GF-D8 (cell line): ENCODE data around the gene ALDH16A1.
A peak's percentile ranks its signal among the peaks of the same experiment; 100 is the strongest.
"Not testable (repeated sequence)": the region's sequence is repeated elsewhere in the genome, so short reads cannot be mapped to it uniquely, and the experiment has no call there.

Experiments used
- DNase-seq: peaks from one replicate; lab custom pipeline; 2025; lab: John Stamatoyannopoulos, UW

The ALDH16A1 gene

DNA sequence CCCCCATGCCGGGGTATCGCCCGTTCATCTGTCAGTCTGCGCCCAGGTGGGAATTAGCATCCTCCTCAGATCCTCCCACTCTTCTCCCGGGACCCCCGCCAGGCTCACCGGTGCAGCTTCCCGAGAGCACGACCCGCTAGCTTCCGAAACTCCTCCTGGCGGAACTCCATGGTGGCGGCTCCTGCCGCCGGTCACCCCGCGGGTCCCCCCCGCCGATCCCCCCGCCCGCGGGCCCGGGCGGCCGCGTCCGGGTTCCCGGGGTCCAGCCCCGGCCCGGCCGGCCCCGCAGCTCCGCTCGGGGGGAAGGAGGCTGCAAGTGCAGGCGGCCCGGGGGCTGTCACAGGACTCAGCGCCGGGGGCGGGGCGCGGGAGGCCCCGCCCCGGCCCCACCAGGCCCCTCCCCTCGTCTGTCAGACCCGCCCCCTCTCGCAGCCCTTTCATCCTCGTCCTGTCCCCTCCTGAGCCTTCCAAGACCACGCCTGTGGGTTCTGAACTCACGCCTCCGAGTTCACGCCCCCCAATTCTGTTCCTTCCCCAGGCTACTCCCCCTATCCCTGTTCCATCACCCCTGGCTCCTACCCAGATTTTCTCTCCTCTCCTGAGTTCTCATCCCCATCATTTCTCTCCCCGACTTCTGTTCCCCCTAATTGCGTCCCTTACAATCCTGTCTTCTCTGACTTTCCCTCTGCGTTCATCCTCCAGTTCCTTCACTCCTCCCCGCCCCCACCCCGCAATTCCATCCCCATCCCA is 11.6 kb upstream of the ALDH16A1 start, which contains the start of gene SLC17A7:
SLC17A7 (minus strand) TSS at position 318 of the 750 bp plus-strand sequence; CDS start at position 170, 148 bp downstream.
- DNase-seq: no peak

DNA sequence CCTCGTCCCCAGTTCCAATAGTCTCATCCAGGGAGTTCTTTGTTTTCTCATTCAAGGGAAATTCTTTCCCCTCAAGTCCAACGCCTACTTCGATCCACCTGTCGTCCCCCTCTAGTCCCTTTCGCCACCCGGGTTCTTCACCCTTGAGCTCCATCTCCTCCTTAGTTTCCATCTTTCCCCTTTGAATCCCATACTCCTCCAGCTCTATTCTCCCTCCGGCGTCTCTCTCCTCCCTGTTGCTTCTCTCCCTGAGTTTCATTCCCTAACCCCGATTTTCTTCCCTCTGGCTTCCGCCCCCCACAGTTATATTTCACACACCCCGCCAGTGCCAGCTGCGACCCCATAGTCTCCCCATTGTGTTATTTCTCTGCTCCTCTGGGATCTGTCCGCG is 11.1 kb upstream of the ALDH16A1 start:
- no peak for DNase-seq

- no peak for DNase-seq
Observed at GRCh38 chr19:49442354-49442753, 10.7 kb upstream of the ALDH16A1 start.

- peak; percentile 9 for DNase-seq
Observed at GRCh38 chr19:49442771-49443365, 10.2 kb upstream of the ALDH16A1 start.

- DNase-seq: peak; percentile 80
Observed at GRCh38 chr19:49443366-49444099, 9.5 kb upstream of the ALDH16A1 start.

DNA sequence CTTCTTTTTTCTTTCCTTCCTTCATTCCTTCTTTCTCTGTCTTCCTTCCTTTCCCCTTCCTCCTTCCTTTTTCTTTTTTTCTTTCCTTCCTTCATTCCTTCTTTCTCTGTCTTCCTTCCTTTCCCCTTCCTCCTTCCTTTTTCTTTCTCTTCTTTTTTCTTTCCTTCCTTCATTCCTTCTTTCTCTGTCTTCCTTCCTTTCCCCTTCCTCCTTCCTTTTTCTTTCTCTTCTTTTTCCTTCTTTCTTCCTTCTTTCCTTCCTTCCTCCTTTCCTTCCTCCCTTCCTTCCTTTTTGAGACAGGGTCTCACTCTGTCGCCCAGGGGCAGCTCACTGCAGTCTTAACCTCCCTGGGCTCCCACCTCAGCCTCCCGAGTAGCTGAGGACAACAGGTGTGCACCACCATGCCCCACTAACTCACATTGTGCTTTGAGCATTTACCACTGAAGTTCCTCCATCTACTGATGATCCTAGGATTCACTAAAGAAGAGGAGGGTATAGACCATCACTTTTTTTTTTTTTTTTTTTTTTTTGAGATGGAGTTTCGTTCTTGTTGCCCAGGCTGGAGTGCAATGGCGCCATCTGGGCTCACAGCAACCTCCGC is 8.8 kb upstream of the ALDH16A1 start:
- DNase-seq: not testable (repeated sequence)

DNA sequence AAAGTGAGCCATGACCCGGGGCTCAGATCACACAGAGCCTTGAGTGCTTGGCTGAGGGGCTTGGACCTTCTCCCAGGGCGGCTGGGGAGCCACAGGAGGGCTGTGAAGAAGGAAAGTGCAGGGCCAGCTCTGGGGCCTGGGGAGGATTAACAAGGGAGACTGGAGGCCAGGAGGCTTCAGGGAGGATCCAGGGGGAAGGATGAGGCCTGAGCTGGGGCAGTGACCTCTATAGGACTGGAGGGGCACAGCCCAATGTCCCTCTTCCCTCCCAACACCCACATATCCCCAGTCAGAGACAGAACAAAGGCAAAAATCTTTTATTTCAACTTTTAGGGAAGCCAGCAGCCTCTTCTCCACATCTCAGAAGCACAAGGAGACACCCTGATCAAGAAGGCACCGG is 7.0 kb upstream of the ALDH16A1 start:
- DNase-seq: no peak

GRCh38 chr19:49447485-49448431 is 5.3 kb upstream of the ALDH16A1 start:
- DNase-seq: no peak

DNA sequence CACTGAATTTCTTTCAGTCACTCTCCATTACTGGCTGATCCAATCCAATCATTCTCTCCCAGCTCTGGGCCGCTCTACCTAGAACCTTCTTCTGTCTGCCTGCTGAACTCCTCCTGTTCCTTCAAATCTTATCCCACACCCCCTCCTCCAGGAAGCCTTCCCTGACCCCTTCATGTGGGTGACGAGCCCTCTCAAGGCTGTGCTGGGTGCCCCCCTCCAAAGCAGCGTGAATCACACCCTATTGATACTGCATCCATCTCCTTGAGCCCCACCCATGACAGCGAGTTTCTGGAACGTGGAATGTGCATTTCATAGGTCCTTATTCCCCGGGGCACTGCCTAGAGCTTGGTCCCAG is 4.6 kb upstream of the ALDH16A1 start:
- DNase-seq: no peak

GRCh38 chr19:49450405-49450804 is 2.6 kb upstream of the ALDH16A1 start:
- no peak for DNase-seq

GRCh38 chr19:49451430-49452181 is 1.4 kb upstream of the ALDH16A1 start, which contains the start of gene PIH1D1:
Gene PIH1D1 (minus strand): TSS chr19:49451814. CDS start chr19:49451574, 240 bp downstream.
- peak; percentile 99 for DNase-seq

DNA sequence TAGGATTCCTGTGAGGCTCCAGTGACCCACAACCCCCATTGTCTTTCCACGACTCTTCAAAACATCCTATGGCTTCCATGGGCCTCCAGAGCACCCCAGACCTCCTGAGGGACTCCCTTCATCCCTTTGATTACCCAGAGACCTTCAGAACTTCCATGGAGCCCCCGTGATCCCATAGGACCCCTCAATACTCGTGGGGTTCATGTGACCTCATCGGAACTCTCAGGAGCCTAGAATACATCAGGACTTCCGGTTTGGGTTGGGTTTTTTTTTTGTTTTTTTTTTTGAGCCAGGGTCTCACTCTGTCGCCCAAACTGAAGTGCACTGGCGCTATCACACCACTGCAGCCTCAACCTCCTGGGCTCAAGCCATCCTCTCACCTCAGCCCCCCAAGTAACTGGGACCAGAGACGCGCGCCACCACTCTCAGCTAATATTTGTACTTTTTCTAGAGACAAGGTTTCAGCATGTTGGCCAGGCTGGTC is 774 bp downstream of the ALDH16A1 start:
- no peak for DNase-seq

GRCh38 chr19:49455773-49456172 is 2.7 kb downstream of the ALDH16A1 start:
- DNase-seq: no peak

GRCh38 chr19:49456326-49456725 is 3.3 kb downstream of the ALDH16A1 start:
- no peak for DNase-seq

DNA sequence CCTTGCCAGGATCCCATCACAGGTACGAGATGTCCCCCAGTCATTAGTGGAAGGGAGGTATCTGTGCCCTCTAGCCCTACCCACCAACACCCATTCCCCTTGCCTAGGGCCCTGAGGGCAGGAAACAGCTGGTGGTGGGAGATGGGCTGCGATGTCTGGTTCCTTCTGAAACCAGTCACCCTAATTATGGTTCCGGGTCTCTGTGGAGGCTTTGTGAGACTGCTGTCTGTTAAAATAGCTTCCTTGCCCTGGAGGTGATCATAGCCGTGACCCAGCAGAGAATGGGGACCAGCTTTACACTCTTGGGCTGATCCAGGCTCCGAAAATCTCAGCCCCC is 5.5 kb downstream of the ALDH16A1 start:
- DNase-seq: no peak

DNA sequence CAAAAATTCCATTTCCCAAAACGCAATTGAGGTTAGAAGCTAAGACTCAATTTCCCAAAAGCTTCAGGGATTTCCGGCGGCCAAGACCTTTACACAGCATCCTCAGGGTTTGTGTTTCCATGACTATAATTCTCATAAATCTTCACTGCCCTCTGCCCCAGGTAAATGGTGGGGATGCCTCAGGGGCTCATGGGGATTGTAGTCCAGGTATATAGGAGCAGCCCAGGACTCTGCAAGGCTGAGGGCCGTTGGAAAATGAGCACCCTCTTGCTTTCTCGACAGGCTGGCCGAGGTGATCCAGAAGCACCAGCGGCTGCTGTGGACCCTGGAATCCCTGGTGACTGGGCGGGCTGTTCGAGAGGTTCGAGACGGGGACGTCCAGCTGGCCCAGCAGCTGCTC is 6.4 kb downstream of the ALDH16A1 start:
- DNase-seq: no peak

- DNase-seq: not testable (repeated sequence)
Observed at GRCh38 chr19:49461130-49461529, 8.1 kb downstream of the ALDH16A1 start.

- DNase-seq: no peak
Observed at GRCh38 chr19:49461656-49462055, 8.6 kb downstream of the ALDH16A1 start.

GRCh38 chr19:49462492-49462891 is 9.5 kb downstream of the ALDH16A1 start:
- DNase-seq: no peak

DNA sequence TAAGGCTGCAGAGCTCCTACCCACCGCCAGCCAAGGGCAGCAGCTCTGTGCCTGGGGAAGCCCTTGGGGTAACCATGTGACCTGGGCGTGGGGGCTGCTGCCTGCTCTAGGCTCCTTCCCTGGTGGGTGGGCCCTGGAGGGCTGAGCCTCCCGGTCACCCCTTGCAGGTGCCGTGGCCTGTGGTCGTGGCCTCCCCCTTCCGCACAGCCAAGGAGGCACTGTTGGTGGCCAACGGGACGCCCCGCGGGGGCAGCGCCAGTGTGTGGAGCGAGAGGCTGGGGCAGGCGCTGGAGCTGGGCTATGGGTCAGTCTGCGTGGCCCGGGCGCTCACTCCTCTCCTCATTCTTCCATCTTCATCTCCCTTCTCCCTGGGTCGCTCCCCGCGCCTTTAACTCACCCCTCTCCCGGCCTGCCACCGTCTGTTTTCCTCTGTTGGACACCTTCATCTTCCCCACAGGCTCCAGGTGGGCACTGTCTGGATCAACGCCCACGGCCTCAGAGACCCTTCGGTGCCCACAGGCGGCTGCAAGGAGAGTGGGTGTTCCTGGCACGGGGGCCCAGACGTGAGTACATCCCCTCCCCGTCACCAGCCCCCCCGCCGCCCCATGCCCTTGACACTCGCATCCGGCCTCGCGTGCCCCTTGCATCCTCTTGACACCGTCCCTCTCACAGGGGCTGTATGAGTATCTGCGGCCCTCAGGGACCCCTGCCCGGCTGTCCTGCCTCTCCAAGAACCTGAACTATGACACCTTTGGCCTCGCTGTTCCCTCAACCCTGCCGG is 11.1 kb downstream of the ALDH16A1 start:
- DNase-seq: no peak
